Sigmoid colon (tissue), 4 donors: Measurements from ENCODE around the gene VEPH1.

Source experiments
- CTCF ChIP-seq, 4 experiments: fragments of 450-650 bp in 3 of 4; fragments of 200-600 bp in 1 of 4; IDR thresholded peaks; one replicate each; pipeline ENCODE4 v1.5.1; 2016 to 2019; ENCODE audit warnings: antibody characterized with exemption in 4 of 4, mild to moderate bottlenecking in 3 of 4, moderate library complexity in 2 of 4
- EP300 ChIP-seq, 4 donors: sonication (generic); formaldehyde crosslinking; IDR thresholded peaks; one replicate each; pipeline ENCODE4 v1.6.1; 2017; ENCODE audit warnings: antibody characterized with exemption in 4 of 4
- POLR2A ChIP-seq, 2 donors: fragments of 450-650 bp; IDR thresholded peaks; one replicate each; pipeline ENCODE4 v1.6.1; 2016; ENCODE audit warnings: antibody characterized with exemption in 2 of 2, mild to moderate bottlenecking in 2 of 2, moderate library complexity in 2 of 2
- POLR2AphosphoS5 ChIP-seq, 4 donors: sonication (generic); formaldehyde crosslinking; IDR thresholded peaks; one replicate each; pipeline ENCODE4 v1.6.1; 2017; ENCODE audit warnings: antibody characterized with exemption in 4 of 4

- no peak for TF ChIP-seq CTCF (IDR thresholded peaks at IDR 0.05)
- TF ChIP-seq POLR2A (IDR thresholded peaks at IDR 0.05): no peak
- no peak for TF ChIP-seq EP300 (IDR thresholded peaks at IDR 0.05)
- TF ChIP-seq POLR2AphosphoS5 (IDR thresholded peaks at IDR 0.05): no peak
Observed at GRCh38 chr3:157336252-157337009, 166.8 kb downstream of the VEPH1 start.
